T-cell (primary cell): ENCODE measurements around the gene ZBTB25. TPM values are rescaled to one million over a fixed set of nuclear protein-coding genes. Genes with fewer than 3 reads are reported as not detected.
A peak's percentile ranks its signal among the peaks of the same experiment; 100 is the strongest.

Experiments used
- ATAC-seq, 4 experiments: fragments of 200-7000 bp in 3 of 4; fragments of 150-1000 bp in 1 of 4; cut with Tn5 transposase; replicated peaks in 1 of 4; 1 replicate in 3 of 4; 2 replicates in 1 of 4; pipeline ENCODE4 v1.10.0; 2021; ENCODE audit warnings: moderate library complexity in 3 of 4, mild to moderate bottlenecking in 2 of 4, moderate number of reproducible peaks in 1 of 4
- CTCF ChIA-PET, 2 donors: fragments of 300-600 bp; sonication (Branson Sonifier 250); formaldehyde crosslinking; loops; one replicate each; lab custom pipeline; 2022; ENCODE audit warnings: antibody characterized with exemption in 2 of 2; lab: Charles Lee
- POLR2A ChIA-PET, 2 donors: fragments of 300-600 bp; sonication (Branson Sonifier 250); formaldehyde crosslinking; loops; one replicate each; lab custom pipeline; 2022; ENCODE audit warnings: antibody characterized with exemption in 2 of 2; lab: Charles Lee
- DNase-seq, 35 experiments: peaks; one replicate each; pipeline versions ENCODE4 v3.0.0 to v3.0.0-alpha.2; 2013 to 2023
- H3K27ac ChIP-seq: one replicate; pipeline ENCODE4 v1.5.1; 2013; ENCODE audit warnings: low read length
- H3K27me3 ChIP-seq, 2 experiments: replicated peaks in 1 of 2; 1 replicate in 1 of 2; 2 replicates in 1 of 2; pipeline versions ENCODE4 v1.6.1 to v1.7.0; 2013; ENCODE audit warnings: low read length in 1 of 2, mixed read lengths in 1 of 2; ENCODE audit not compliant: control insufficient read depth in 2 of 2, insufficient read depth in 2 of 2; ENCODE audit errors: extremely low read depth in 1 of 2
- H3K36me3 ChIP-seq, 2 donors: 1 replicate in 1 of 2; 2 replicates in 1 of 2; pipeline versions ENCODE4 v1.6.1 to v1.7.0; 2013; ENCODE audit warnings: low read length in 1 of 2; ENCODE audit not compliant: control insufficient read depth in 2 of 2, insufficient read depth in 1 of 2; ENCODE audit errors: extremely low read depth in 1 of 2
- H3K4me1 ChIP-seq, 2 experiments: 1 replicate in 1 of 2; 2 replicates in 1 of 2; pipeline versions ENCODE4 v1.6.1 to v1.7.0; 2013; ENCODE audit warnings: low read length in 2 of 2, mixed read lengths in 1 of 2; ENCODE audit not compliant: insufficient read depth in 2 of 2, control insufficient read depth in 1 of 2; ENCODE audit errors: extremely low read depth in 1 of 2
- H3K4me3 ChIP-seq, 2 donors: 1 replicate in 1 of 2; 2 replicates in 1 of 2; pipeline versions ENCODE4 v1.5.1 to v1.7.0; 2013; ENCODE audit warnings: mild to moderate bottlenecking in 2 of 2, low read length in 1 of 2, moderate library complexity in 1 of 2; ENCODE audit not compliant: control insufficient read depth in 1 of 2; ENCODE audit errors: extremely low read depth in 1 of 2
- H3K9me3 ChIP-seq: 2 replicates; pipeline ENCODE4 v1.7.0; 2013
- H3K27ac Mint-ChIP-seq, 2 donors: one replicate each; pipeline ENCODE4 v1.8.0; 2020 to 2021; ENCODE audit warnings: mild to moderate bottlenecking in 2 of 2, mixed read lengths in 2 of 2
- H3K27me3 Mint-ChIP-seq, 2 donors: one replicate each; pipeline ENCODE4 v1.8.0; 2021 to 2022; ENCODE audit warnings: mixed read lengths in 2 of 2
- H3K36me3 Mint-ChIP-seq: one replicate; pipeline ENCODE4 v1.8.0; 2021; ENCODE audit warnings: mixed read lengths
- H3K4me1 Mint-ChIP-seq, 3 donors: one replicate each; pipeline ENCODE4 v1.8.0; 2020 to 2022; ENCODE audit warnings: mixed read lengths in 3 of 3, mild to moderate bottlenecking in 1 of 3
- H3K4me3 Mint-ChIP-seq, 3 donors: one replicate each; pipeline ENCODE4 v1.8.0; 2020 to 2022; ENCODE audit warnings: mild to moderate bottlenecking in 3 of 3, mixed read lengths in 3 of 3, moderate library complexity in 3 of 3
- H3K9me3 Mint-ChIP-seq, 3 donors: one replicate each; pipeline ENCODE4 v1.8.0; 2020 to 2022; ENCODE audit warnings: mixed read lengths in 3 of 3
- WGBS: methylation state at CpG from one replicate; pipeline ENCODE4 v1.1.5; 2013; ENCODE audit warnings: missing lambda C conversion rate; ENCODE audit not compliant: insufficient coverage; 5-methylcytosine and 5-hydroxymethylcytosine counted together
- total RNA-seq, 35 experiments: library from RNA in 6 of 35; stranded (reverse) in 6 of 35; fragments of 120-200 nt in 1 of 35; gene quantifications; one replicate each; pipeline versions ENCODE4 v1.2.1 to v1.2.4 and lab custom pipeline; 2013 to 2026

Gene ZBTB25
- total RNA-seq, 5 donors from 2014 or later (not counting 1 experiment from before 2014, with no cell fraction given) = 48.0 to 71.9 (median 51.2) TPM

DNA sequence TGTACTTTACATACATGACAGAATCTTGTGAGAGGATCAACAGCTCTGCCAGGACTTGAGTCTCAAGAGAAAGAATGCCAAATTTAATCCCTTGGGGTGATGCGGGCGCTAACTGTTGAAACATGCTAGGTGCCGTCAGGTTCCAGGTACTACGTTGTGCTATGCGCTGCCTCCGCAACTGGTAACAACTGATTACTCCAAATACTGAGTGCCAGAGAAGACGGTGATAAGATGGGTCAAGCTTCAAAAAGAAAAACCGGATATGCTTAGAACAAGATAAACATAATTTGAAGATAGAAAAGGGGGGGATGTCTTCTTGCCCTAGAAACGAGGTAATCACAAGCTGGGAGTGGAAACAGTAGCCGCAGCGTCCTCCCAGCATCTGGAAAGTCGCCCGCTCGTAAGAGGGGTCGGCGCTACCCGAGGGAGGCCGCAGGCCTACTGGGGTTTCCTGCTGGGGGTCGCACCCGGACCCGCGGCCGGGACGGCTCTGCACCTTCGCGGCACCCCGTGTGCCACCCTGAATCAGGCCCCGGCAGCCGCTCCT, 678 bp downstream of the ZBTB25 start:
- H3K4me3 Mint-ChIP-seq = peak overlapping the region; percentile 91 to 95 (median 92)
- no peaks in the 10 kb centered on the region for H3K27me3 ChIP-seq
- peaks cover 55 to 72% (median 67%) of the 10 kb centered on the region in 3 donors for H3K4me1 Mint-ChIP-seq
- H3K27ac Mint-ChIP-seq = peak overlapping the region; percentile 97 to 99
- no peaks in the 10 kb centered on the region for H3K9me3 Mint-ChIP-seq
- peak overlapping the region; percentile 100 for H3K27ac ChIP-seq
- peaks cover 45 to 54% of the 10 kb centered on the region in 2 experiments for H3K4me1 ChIP-seq
- H3K36me3 ChIP-seq = peaks cover 0 to 6% of the 10 kb centered on the region in 2 donors
- ATAC-seq = no peak
- H3K27me3 Mint-ChIP-seq = no peaks in the 10 kb centered on the region
- H3K4me3 ChIP-seq = peak overlapping the region; percentile 93 to 99
- peak in 13 of 35 experiments; percentile 5 to 58 (median 20) for DNase-seq
- 0% methylated on average over 26 of the region's 29 CpGs for WGBS
- H3K36me3 Mint-ChIP-seq = peaks cover 12% of the 10 kb centered on the region
- POLR2A ChIA-PET = interaction anchor here (0.5 to 1.9 kb wide), 14 partner anchors 9 to 861 kb away, joined by 3 to 17 read pairs (median 4); no protein-coding TSS in a partner anchor
- CTCF ChIA-PET = interaction anchor here (0.6 to 3.6 kb wide), 7 partner anchors 8 to 115 kb away, joined by 3 to 28 read pairs (median 4); partner anchors contain the start of gene MTHFD1 (in 1 of the 2)
- no peaks in the 10 kb centered on the region for H3K9me3 ChIP-seq

DNA sequence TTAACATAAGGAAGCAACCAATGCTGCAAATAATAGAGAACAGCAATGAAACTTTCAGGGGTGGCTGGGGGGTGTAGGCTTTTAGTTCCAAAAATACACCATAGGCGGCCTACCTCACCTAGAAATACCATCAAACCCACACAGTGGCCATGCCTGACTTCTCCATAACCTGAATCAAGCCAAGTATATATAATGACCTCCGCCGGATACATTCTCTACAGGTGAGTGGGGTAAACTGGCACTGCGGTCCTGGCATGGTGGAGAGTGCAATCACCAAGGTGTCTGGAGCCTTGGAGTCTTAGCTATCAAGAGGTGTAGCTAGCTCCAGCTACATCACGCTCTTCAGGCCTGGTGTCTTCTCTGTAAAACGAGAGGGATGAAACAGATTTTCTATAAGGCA, 1.2 kb downstream of the ZBTB25 start:
- no peaks in the 10 kb centered on the region for H3K27me3 Mint-ChIP-seq
- peak overlapping the region; percentile 91 to 95 (median 92) for H3K4me3 Mint-ChIP-seq
- ChIA-PET POLR2A (interaction anchor here (0.5 to 1.3 kb wide), 12 partner anchors 10 to 639 kb away, joined by 3 to 17 read pairs (median 4); no protein-coding TSS in a partner anchor), CTCF (interaction anchor here (0.6 to 3.6 kb wide), 9 partner anchors 9 to 114 kb away, joined by 3 to 28 read pairs (median 3); partner anchors contain the start of gene MTHFD1 (in 1 of the 2))
- Histone ChIP-seq H3K9me3 (no peaks in the 10 kb centered on the region), H3K4me3 (peak overlapping the region; percentile 93 to 99), H3K27me3 (no peaks in the 10 kb centered on the region), H3K27ac (peak overlapping the region; percentile 100), H3K36me3 (peaks cover 0 to 8% of the 10 kb centered on the region in 2 donors), H3K4me1 (peaks cover 45 to 49% of the 10 kb centered on the region in 2 experiments)
- DNase-seq (peak in 15 of 35 experiments; percentile 5 to 59 (median 17)), ATAC-seq (no peak)
- peak overlapping the region; percentile 97 to 99 for H3K27ac Mint-ChIP-seq
- no peaks in the 10 kb centered on the region for H3K9me3 Mint-ChIP-seq
- H3K4me1 Mint-ChIP-seq = peaks cover 55 to 72% (median 67%) of the 10 kb centered on the region in 3 donors
- WGBS = 0% methylated on average over 2 of the region's 6 CpGs
- H3K36me3 Mint-ChIP-seq = peaks cover 15% of the 10 kb centered on the region

DNA sequence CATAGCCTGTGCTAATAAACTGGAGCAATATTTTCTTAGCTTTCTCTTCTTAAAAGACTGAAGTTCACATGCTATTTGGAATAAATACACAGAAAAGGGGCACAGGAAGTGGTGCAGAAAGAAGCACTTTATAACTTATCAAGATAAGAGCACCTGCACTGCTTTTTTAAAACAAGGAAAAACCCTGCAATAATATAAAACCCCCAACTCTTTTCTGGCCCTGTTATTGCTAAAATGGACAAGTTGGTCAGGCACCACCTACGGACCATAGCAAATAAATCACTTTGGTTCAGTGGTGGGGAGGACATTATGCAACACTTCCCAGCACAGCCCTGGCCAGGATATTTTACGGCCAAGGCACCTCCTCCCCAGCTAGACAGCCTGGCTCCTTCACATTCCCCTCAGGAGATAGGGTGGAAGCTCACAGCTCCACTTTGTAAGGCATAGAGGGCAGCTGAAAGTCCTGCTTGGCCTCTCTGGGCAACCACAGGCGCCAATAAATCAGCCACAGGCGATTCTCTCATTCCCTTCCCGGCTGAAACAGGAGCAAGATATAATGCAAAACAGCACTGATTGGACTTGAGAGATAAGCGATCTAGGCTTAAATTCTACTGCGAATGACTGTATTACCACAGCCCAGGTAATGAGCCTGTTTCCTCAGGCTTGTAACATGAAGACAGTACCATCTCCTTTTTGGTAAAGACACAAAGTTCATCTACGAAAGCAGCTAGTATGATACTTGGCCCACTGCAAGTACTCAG, 2.0 kb downstream of the ZBTB25 start:
- H3K4me1 ChIP-seq = peaks cover 45% of the 10 kb centered on the region in 2 experiments
- 0% methylated on average over 7 of the region's 8 CpGs for WGBS

DNA sequence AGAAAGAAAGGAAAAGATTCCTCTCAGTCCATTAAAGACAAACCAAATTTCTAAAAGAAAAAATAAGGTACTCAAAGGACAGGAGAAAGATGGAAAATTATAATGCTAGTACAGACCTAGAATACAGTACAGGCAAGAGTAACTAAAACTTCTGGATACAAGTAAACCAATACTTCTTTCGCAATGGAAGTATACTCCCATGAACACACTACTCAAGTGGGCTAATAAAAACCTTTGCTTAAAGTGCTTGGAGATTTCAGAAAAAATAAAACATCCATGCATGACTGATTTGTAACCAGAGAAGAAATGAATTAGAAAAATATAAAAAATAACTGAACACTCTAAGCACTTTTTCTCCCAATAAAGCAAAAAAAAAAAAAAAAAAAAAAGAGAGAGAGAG, 3.5 kb downstream of the ZBTB25 start:
- H3K4me3 Mint-ChIP-seq = peak overlapping the region; percentile 78 to 92 (median 91)
- Histone ChIP-seq H3K9me3 (no peaks in the 10 kb centered on the region), H3K4me1 (peaks cover 43 to 48% of the 10 kb centered on the region in 2 experiments), H3K27ac (peak overlapping the region; percentile 100), H3K36me3 (peaks cover 3 to 11% of the 10 kb centered on the region in 2 donors), H3K27me3 (no peaks in the 10 kb centered on the region), H3K4me3 (peak overlapping the region in 1 of 2 donors; percentile 15)
- POLR2A ChIA-PET = no interaction called here
- DNase-seq = no peak
- H3K27ac Mint-ChIP-seq = peak overlapping the region; percentile 97 to 99
- H3K27me3 Mint-ChIP-seq = no peaks in the 10 kb centered on the region
- ATAC-seq = no peak
- H3K9me3 Mint-ChIP-seq = no peaks in the 10 kb centered on the region
- peaks cover 58 to 72% (median 69%) of the 10 kb centered on the region in 3 donors for H3K4me1 Mint-ChIP-seq
- H3K36me3 Mint-ChIP-seq = peaks cover 23% of the 10 kb centered on the region
- CTCF ChIA-PET = interaction anchor here in 1 of 2 donors (0.6 to 3.6 kb wide), 3 partner anchors 11 to 26 kb away, joined by 3 to 28 read pairs (median 6); no protein-coding TSS in a partner anchor
- no CpG with 5 or more reads among the region's 1 CpG for WGBS

More for the DNA sequence above, 2.0 kb downstream of the ZBTB25 start:
- Mint-ChIP-seq H3K4me1 (peaks cover 53 to 72% (median 66%) of the 10 kb centered on the region in 3 donors), H3K27me3 (no peaks in the 10 kb centered on the region), H3K36me3 (peaks cover 19% of the 10 kb centered on the region), H3K4me3 (peak overlapping the region; percentile 91 to 95 (median 92)), H3K9me3 (no peaks in the 10 kb centered on the region), H3K27ac (peak overlapping the region; percentile 97 to 99)
- Histone ChIP-seq H3K27me3 (no peaks in the 10 kb centered on the region), H3K27ac (peak overlapping the region; percentile 100), H3K9me3 (no peaks in the 10 kb centered on the region), H3K36me3 (peaks cover 0 to 8% of the 10 kb centered on the region in 2 donors), H3K4me3 (peak overlapping the region; percentile 93 to 99)
- CTCF ChIA-PET = interaction anchor here (0.6 to 3.6 kb wide), 11 partner anchors 8 to 136 kb away, joined by 3 to 28 read pairs (median 3); no protein-coding TSS in a partner anchor
- ATAC-seq (no peak), DNase-seq (peak in 7 of 35 experiments; percentile 6 to 57 (median 19))
- POLR2A ChIA-PET = interaction anchor here (0.5 to 1.3 kb wide), 7 partner anchors 8 to 21 kb away, joined by 3 to 15 read pairs (median 4); no protein-coding TSS in a partner anchor

DNA sequence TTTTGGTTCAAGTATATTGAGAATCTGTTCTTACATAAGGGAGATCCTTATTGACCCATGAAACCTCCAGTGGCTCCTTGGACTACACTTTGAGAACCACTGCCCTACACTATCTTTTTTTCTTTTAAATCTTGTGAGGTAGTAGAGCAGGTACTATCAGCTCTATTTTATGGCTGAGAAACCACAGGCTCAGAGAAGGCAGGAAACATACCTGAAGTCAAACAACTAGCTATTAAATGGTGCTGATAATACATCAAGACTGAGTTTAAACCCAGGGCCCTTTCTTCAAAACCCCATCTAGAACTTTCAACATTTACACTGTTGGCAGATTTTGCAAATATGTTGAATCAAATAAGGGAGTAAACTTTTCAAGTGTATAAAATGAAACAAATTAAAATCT, 6.9 kb downstream of the ZBTB25 start:
- H3K4me1 ChIP-seq = peaks cover 36 to 51% of the 10 kb centered on the region in 2 experiments
- Mint-ChIP-seq H3K4me3 (peak overlapping the region; percentile 11 to 53 (median 13)), H3K27me3 (no peaks in the 10 kb centered on the region)

More for the DNA sequence above, 6.9 kb downstream of the ZBTB25 start:
- Histone ChIP-seq H3K4me3 (no peak overlapping the region), H3K36me3 (peaks cover 3 to 26% of the 10 kb centered on the region in 2 donors), H3K27ac (peak overlapping the region; percentile 24), H3K9me3 (no peaks in the 10 kb centered on the region), H3K27me3 (no peaks in the 10 kb centered on the region)
- peak in 2 of 4 experiments; percentile 30 to 42 for ATAC-seq
- peaks cover 32% of the 10 kb centered on the region for H3K36me3 Mint-ChIP-seq
- CTCF ChIA-PET = interaction anchor here (0.7 to 2.1 kb wide), 9 partner anchors 9 to 66 kb away, joined by 3 to 18 read pairs (median 4); no protein-coding TSS in a partner anchor
- DNase-seq = no peak
- H3K27ac Mint-ChIP-seq = peak overlapping the region; percentile 72 to 79
- POLR2A ChIA-PET = interaction anchor here (0.6 to 1.6 kb wide), 4 partner anchors 10 to 109 kb away, joined by 3 to 5 read pairs (median 3); no protein-coding TSS in a partner anchor
- H3K9me3 Mint-ChIP-seq = no peaks in the 10 kb centered on the region
- peaks cover 81 to 89% (median 81%) of the 10 kb centered on the region in 3 donors for H3K4me1 Mint-ChIP-seq
